ENCODE measurements around the gene ZBTB7C.

DNA sequence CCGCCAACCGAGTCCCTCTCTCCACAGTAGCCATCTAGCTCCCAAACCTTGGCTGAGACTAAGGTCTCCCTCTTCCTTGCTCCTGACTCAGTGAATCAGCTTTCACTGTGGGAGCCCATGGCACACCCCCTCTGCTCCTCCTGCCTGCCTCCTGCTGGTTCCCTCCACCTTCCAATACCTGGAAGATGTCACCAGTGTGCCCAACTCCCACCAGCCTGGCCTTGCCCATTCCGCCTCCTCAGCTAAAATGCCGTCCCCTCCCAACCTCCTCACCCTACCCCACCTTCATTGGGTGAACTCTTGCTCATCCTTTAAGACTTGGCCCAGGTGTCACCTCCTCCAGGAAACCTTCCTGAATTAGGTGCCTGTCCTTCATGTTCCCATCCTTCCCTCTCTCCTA lies 348.8 kb downstream of the ZBTB7C start:
- TF ChIP-seq POLR2AphosphoS5 (IDR thresholded peaks at IDR 0.05; ENCODE audit: control insufficient read depth, insufficient read depth, low read depth, low read length) (no peak), MED1 (CRISPR knock-in tag; IDR thresholded peaks at IDR 0.05; ENCODE audit: borderline replicate concordance) (no peak), GABPB1 (CRISPR knock-in tag; IDR thresholded peaks at IDR 0.05) (no peak), TSC22D4 (tag; IDR thresholded peaks at IDR 0.05) (no peak), RFX7 (CRISPR knock-in tag; IDR thresholded peaks at IDR 0.05) (no peak), EHMT2 (IDR thresholded peaks at IDR 0.05) (no peak), TEAD4 (IDR thresholded peaks at IDR 0.05; ENCODE audit: low read length) (no peak), TEAD4 (CRISPR knock-in tag; IDR thresholded peaks at IDR 0.05; ENCODE audit: borderline replicate concordance) (no peak), SRF (CRISPR knock-in tag; IDR thresholded peaks at IDR 0.05) (no peak), HMG20B (CRISPR knock-in tag; IDR thresholded peaks at IDR 0.05) (no peak), POLR2A (conservative IDR thresholded peaks at IDR 0.05) (no peak)
- TF ChIP-seq, protein P1, sequence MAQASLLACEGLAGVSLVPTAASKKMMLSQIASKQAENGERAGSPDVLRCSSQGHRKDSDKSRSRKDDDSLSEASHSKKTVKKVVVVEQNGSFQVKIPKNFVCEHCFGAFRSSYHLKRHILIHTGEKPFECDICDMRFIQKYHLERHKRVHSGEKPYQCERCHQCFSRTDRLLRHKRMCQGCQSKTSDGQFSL (CRISPR knock-in tag; IDR thresholded peaks at IDR 0.05): no peak
- TF ChIP-seq, protein P1 (tag; IDR thresholded peaks at IDR 0.05): no peak
- TF ChIP-seq, protein P2, sequence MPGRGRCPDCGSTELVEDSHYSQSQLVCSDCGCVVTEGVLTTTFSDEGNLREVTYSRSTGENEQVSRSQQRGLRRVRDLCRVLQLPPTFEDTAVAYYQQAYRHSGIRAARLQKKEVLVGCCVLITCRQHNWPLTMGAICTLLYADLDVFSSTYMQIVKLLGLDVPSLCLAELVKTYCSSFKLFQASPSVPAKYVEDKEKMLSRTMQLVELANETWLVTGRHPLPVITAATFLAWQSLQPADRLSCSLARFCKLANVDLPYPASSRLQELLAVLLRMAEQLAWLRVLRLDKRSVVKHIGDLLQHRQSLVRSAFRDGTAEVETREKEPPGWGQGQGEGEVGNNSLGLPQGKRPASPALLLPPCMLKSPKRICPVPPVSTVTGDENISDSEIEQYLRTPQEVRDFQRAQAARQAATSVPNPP (IDR thresholded peaks at IDR 0.05; ENCODE audit: borderline replicate concordance, insufficient read depth, insufficient read length): no peak
- TF ChIP-seq, protein P3, sequence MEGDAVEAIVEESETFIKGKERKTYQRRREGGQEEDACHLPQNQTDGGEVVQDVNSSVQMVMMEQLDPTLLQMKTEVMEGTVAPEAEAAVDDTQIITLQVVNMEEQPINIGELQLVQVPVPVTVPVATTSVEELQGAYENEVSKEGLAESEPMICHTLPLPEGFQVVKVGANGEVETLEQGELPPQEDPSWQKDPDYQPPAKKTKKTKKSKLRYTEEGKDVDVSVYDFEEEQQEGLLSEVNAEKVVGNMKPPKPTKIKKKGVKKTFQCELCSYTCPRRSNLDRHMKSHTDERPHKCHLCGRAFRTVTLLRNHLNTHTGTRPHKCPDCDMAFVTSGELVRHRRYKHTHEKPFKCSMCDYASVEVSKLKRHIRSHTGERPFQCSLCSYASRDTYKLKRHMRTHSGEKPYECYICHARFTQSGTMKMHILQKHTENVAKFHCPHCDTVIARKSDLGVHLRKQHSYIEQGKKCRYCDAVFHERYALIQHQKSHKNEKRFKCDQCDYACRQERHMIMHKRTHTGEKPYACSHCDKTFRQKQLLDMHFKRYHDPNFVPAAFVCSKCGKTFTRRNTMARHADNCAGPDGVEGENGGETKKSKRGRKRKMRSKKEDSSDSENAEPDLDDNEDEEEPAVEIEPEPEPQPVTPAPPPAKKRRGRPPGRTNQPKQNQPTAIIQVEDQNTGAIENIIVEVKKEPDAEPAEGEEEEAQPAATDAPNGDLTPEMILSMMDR (IDR thresholded peaks at IDR 0.05 in 2 of 3, conservative IDR thresholded peaks at IDR 0.05 in 1 of 3; ENCODE audit: insufficient read depth in 2 of 3, low read depth in 1 of 3, low read length in 3 of 3): no peak
- TF ChIP-seq, protein P4, sequence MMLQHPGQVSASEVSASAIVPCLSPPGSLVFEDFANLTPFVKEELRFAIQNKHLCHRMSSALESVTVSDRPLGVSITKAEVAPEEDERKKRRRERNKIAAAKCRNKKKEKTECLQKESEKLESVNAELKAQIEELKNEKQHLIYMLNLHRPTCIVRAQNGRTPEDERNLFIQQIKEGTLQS (IDR thresholded peaks at IDR 0.05): no peak
- TF ChIP-seq, protein P4 (CRISPR knock-in tag; conservative IDR thresholded peaks at IDR 0.05): no peak

Measured in K562 (cell line).